Small intestine (tissue), 7 donors: ENCODE data around the gene STARD6. TPM values are rescaled to one million over a fixed set of nuclear protein-coding genes. Genes with fewer than 3 reads are reported as not detected.
"Not testable (repeated sequence)": the region's sequence is repeated elsewhere in the genome, so short reads cannot be mapped to it uniquely, and the experiment has no call there.

Experiments
- DNase-seq, 2 donors: peaks; one replicate each; pipeline versions ENCODE4 v3.0.0 to v3.0.0-alpha.2; 2013
- FAIRE-seq: peaks from 2 replicates; lab custom pipeline; 2012; peaks lifted over from hg19 to GRCh38; lab: Jason Lieb, UNC
- H3K27ac ChIP-seq, 3 donors: one replicate each; pipeline ENCODE4 v1.5.1; 2013; ENCODE audit warnings: low read length in 2 of 3, mild to moderate bottlenecking in 2 of 3, control low read depth in 1 of 3, inconsistent platforms in 1 of 3, low read depth in 1 of 3, moderate library complexity in 1 of 3
- H3K27me3 ChIP-seq, 3 donors: one replicate each; pipeline ENCODE4 v1.6.1; 2013; ENCODE audit warnings: low read length in 3 of 3, inconsistent platforms in 1 of 3; ENCODE audit not compliant: control insufficient read depth in 3 of 3, insufficient read depth in 3 of 3
- H3K36me3 ChIP-seq, 3 donors: one replicate each; pipeline ENCODE4 v1.6.1; 2013; ENCODE audit warnings: low read length in 3 of 3, inconsistent platforms in 1 of 3, low read depth in 1 of 3, mild to moderate bottlenecking in 1 of 3, moderate library complexity in 1 of 3; ENCODE audit not compliant: control insufficient read depth in 3 of 3, insufficient read depth in 2 of 3
- H3K4me1 ChIP-seq, 3 donors: one replicate each; pipeline ENCODE4 v1.6.1; 2013; ENCODE audit warnings: low read length in 2 of 3, inconsistent platforms in 1 of 3, low read depth in 1 of 3, mild to moderate bottlenecking in 1 of 3, moderate library complexity in 1 of 3; ENCODE audit not compliant: control insufficient read depth in 3 of 3, insufficient read depth in 2 of 3
- H3K4me3 ChIP-seq, 3 donors: one replicate each; pipeline ENCODE4 v1.5.1; 2013; ENCODE audit warnings: low read length in 3 of 3, control low read depth in 1 of 3, inconsistent platforms in 1 of 3, low read depth in 1 of 3, mild to moderate bottlenecking in 1 of 3, moderate library complexity in 1 of 3
- H3K9me3 ChIP-seq, 2 donors: one replicate each; pipeline ENCODE4 v1.6.1; 2013; ENCODE audit warnings: low read depth in 1 of 2, low read length in 1 of 2; ENCODE audit not compliant: control insufficient read depth in 2 of 2, insufficient read depth in 1 of 2
- WGBS, 3 donors: extraction: QIAGEN DNeasy Blood & Tissue Kit; methylation state at CpG; one replicate each; pipeline ENCODE4 v1.1.7; 2013; 5-methylcytosine and 5-hydroxymethylcytosine counted together
- polyA plus RNA-seq, 4 donors: library from polyadenylated mRNA; stranded (reverse) in 3 of 4; unstranded in 1 of 4; fragments of 200-250 nt in 3 of 4; fragments of 120-200 nt in 1 of 4; gene quantifications; one replicate each; pipeline versions ENCODE4 v1.2.1 to v1.2.3, GENCODE V29; 2013
- donor health status: healthy with polysubstance abuse.
- donor health status: control.
- donor health status: control.
- donor health status: Bipolar disorder and iron deficiency.
- donor health status: healthy.

STARD6 gene
- polyA plus RNA-seq, 4 donors: 0.07 TPM; not detected in 3

- WGBS, 3 donors: 49 to 55% (median 53%) methylated on average over 6 of the region's 6 CpGs
- Histone ChIP-seq H3K4me1 (no peaks in the 10 kb centered on the region), H3K9me3 (peaks cover 0 to 3% of the 10 kb centered on the region in 2 donors), H3K36me3 (no peaks in the 10 kb centered on the region), H3K4me3 (no peak overlapping the region), H3K27ac (no peak overlapping the region), H3K27me3 (no peaks in the 10 kb centered on the region)
- FAIRE-seq (no peak), DNase-seq (peak in 1 of 2 donors; percentile 4)
Observed at GRCh38 chr18:54388203-54389142, 30.8 kb upstream of the STARD6 start.

- Histone ChIP-seq H3K27ac (no peak overlapping the region), H3K27me3 (no peaks in the 10 kb centered on the region), H3K36me3 (no peaks in the 10 kb centered on the region), H3K9me3 (peaks cover 0 to 3% of the 10 kb centered on the region in 2 donors), H3K4me3 (no peak overlapping the region), H3K4me1 (no peaks in the 10 kb centered on the region)
- no peak for FAIRE-seq
- 87 to 95% (median 94%) methylated on average over 3 of the region's 3 CpGs for WGBS, 3 donors
- no peak for DNase-seq
Observed at GRCh38 chr18:54387631-54388030, 30.0 kb upstream of the STARD6 start.

DNA sequence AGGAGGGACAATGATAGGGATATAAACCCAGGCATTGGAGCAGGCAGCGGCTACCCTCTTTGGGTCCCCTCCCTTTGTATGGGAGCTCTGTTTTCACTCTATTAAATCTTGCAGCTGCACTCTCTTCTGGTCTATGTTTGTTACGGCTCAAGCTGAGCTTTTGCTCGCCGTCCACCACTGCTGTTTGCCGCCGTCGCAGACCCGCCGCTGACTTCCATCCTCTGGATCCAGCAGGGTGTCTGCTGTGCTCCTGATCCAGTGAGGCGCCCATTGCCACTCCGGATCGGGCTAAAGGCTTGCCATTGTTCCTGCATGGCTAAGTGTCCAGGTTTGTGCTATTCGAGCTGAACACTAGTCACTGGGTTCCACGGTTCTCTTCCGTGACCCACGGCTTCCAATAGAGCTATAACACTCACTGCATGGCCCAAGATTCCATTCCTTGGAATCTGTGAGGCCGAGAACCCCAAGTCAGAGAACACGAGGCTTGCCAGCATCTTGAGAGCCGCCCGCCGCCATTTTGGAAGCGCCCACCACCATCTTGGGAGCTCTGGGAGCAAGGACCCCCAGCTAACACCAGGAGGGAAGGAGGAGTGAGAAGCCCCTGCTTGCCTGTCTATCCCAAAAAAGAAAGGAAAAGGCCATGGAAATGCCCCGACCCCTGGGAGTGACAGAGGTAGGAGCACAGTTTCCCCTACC, 29.3 kb upstream of the STARD6 start:
- H3K36me3 ChIP-seq, H3K4me1 ChIP-seq, DNase-seq, FAIRE-seq, H3K4me3 ChIP-seq, H3K27me3 ChIP-seq, H3K27ac ChIP-seq, H3K9me3 ChIP-seq: not testable (repeated sequence)
- 95 to 97% (median 96%) methylated on average over 20 to 23 of the region's 23 CpGs for WGBS, 3 donors

DNA sequence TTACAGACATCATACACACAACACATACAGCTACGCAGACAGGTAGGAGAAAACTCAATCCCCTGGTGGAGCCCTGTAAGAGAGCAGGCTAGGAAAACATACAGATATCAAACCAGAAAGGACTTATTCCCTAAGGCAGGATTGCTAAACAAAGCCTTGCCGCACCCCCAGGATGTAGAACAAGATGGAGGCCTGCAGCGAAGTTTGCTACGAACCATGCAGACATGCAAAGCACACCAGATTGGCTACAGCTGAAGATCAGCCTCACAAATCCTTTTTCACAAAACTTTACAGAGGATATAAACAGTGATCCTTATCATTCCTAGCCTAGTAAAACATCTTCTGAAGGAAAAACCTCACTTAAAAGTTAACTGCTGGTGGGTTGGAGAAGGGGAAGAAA, 28.4 kb upstream of the STARD6 start:
- FAIRE-seq (no peak), DNase-seq (no peak)
- Histone ChIP-seq H3K27ac (no peak overlapping the region), H3K9me3 (peaks cover 0 to 3% of the 10 kb centered on the region in 2 donors), H3K27me3 (no peaks in the 10 kb centered on the region), H3K36me3 (no peaks in the 10 kb centered on the region), H3K4me3 (no peak overlapping the region), H3K4me1 (no peaks in the 10 kb centered on the region)
- WGBS, 3 donors: 69 to 86% (median 79%) methylated on average over 4 of the region's 4 CpGs

DNA sequence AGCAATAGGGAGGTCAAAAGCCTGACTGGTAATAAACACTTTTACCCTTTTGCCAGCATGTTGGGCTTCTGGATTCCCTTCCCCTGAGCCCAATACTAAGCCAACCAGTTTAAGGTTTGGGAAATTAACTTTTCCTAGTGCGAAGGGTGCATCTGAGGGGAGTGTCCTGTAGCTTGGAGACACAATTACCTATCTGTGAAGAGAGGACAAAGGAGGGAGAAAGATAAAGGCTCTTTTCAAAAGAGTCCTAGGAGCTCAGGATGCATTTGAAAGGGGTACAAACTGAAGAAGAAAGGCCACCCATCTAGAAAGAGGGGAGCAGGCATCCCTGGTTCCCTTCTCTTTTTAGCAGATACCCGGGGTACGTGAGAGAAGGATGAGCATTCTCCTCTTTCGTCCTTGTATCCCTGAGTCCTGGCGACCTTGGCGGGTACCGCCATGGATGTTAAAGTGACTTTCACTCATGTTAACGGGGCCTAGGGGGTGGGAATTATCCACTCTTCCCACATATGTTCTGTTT, 25.1 kb upstream of the STARD6 start:
- no peak for DNase-seq
- no peak for FAIRE-seq
- Histone ChIP-seq H3K4me3 (no peak overlapping the region), H3K9me3 (peaks cover 0 to 2% of the 10 kb centered on the region in 2 donors), H3K36me3 (no peaks in the 10 kb centered on the region), H3K4me1 (no peaks in the 10 kb centered on the region), H3K27ac (no peak overlapping the region), H3K27me3 (no peaks in the 10 kb centered on the region)
- 89 to 94% (median 92%) methylated on average over 8 of the region's 8 CpGs for WGBS, 3 donors

- no peak overlapping the region for H3K4me3 ChIP-seq
- 57 to 83% (median 66%) methylated on average over 3 of the region's 3 CpGs for WGBS, 3 donors
- FAIRE-seq (no peak), DNase-seq (peak in 1 of 2 donors; percentile 61)
- no peaks in the 10 kb centered on the region for H3K4me1 ChIP-seq
- no peaks in the 10 kb centered on the region for H3K9me3 ChIP-seq
- no peak overlapping the region for H3K27ac ChIP-seq
- H3K27me3 ChIP-seq: no peaks in the 10 kb centered on the region
- no peaks in the 10 kb centered on the region for H3K36me3 ChIP-seq
Observed at GRCh38 chr18:54382076-54382475, 24.4 kb upstream of the STARD6 start.

- WGBS, 3 donors: 94 to 98% (median 95%) methylated on average over 2 of the region's 2 CpGs
- H3K36me3 ChIP-seq: no peaks in the 10 kb centered on the region
- H3K27ac ChIP-seq: no peak overlapping the region
- H3K9me3 ChIP-seq: no peaks in the 10 kb centered on the region
- DNase-seq (no peak), FAIRE-seq (no peak)
- no peaks in the 10 kb centered on the region for H3K4me1 ChIP-seq
- H3K27me3 ChIP-seq: no peaks in the 10 kb centered on the region
- H3K4me3 ChIP-seq: no peak overlapping the region
Observed at GRCh38 chr18:54381640-54382039, 24.0 kb upstream of the STARD6 start.

- peak; percentile 41 for FAIRE-seq
- 83 to 92% (median 83%) methylated on average over 4 of the region's 4 CpGs for WGBS, 3 donors
- Histone ChIP-seq H3K36me3 (no peaks in the 10 kb centered on the region), H3K27me3 (no peaks in the 10 kb centered on the region), H3K4me3 (no peak overlapping the region), H3K27ac (no peak overlapping the region), H3K4me1 (no peaks in the 10 kb centered on the region), H3K9me3 (no peaks in the 10 kb centered on the region)
- no peak for DNase-seq
Observed at GRCh38 chr18:54378057-54378456, 20.4 kb upstream of the STARD6 start.
